Esophagus muscularis mucosa (tissue), 4 donors: ENCODE data around the gene STK35.

Source experiments
- EP300 ChIP-seq: sonication (generic); formaldehyde crosslinking; IDR thresholded peaks from one replicate; pipeline ENCODE4 v1.6.1; 2017; ENCODE audit warnings: antibody characterized with exemption
- POLR2AphosphoS5 ChIP-seq, 2 donors: sonication (generic); formaldehyde crosslinking; IDR thresholded peaks; one replicate each; pipeline ENCODE4 v1.6.1; 2017; ENCODE audit warnings: antibody characterized with exemption in 2 of 2
- TF ChIP-seq, protein P1 (sequence below), 3 experiments: fragments of 200-600 bp in 2 of 3; fragments of 450-650 bp in 1 of 3; sonication (generic) in 2 of 3; IDR thresholded peaks; one replicate each; pipeline ENCODE4 v1.5.1; 2017 to 2019; ENCODE audit warnings: antibody characterized with exemption in 3 of 3, mild to moderate bottlenecking in 2 of 3, moderate library complexity in 1 of 3

DNA sequence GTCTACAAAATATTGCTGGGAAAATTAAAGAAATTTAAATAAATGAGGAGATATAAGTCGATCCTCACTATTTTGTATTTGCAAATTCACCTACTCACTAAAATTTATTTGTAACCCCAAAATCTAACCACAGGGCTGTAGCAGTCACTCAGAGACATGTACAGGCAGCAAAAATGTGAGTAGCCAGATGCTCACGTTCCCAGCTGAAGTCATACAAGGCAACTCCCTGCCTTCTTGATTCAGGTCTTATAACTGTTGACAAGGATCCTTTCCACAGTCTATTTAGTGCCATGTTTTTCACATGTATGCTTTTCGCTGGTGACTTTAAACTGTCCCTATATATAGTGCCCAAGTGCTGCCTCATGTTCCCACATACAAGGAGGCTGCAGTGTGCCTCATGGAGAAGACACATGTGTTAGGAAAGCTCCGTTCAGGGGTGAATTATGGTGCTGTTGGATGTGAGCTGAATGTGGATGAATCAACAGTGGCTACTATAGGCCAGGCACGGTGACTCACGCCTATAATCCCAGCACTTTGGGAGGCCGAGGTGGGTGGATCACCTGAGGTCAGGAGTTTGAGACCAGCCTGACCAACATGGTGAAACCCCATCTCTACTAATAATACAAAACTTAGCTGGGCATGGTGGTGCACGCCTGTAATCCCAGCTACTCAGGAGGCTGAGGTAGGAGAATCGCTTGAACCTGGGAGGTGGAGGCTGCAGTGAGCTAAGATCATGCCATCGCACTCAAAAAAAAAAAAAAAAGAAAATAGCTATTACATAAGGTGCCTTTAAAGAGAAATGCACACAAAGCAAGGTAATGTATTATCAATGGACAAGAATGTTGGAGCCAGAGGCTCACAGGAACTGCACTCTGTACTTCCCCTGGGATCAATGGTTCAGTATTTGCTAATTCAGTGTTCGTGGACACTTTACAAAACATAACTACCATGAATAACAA is 55.3 kb downstream of the STK35 start:
- TF ChIP-seq, protein P1, sequence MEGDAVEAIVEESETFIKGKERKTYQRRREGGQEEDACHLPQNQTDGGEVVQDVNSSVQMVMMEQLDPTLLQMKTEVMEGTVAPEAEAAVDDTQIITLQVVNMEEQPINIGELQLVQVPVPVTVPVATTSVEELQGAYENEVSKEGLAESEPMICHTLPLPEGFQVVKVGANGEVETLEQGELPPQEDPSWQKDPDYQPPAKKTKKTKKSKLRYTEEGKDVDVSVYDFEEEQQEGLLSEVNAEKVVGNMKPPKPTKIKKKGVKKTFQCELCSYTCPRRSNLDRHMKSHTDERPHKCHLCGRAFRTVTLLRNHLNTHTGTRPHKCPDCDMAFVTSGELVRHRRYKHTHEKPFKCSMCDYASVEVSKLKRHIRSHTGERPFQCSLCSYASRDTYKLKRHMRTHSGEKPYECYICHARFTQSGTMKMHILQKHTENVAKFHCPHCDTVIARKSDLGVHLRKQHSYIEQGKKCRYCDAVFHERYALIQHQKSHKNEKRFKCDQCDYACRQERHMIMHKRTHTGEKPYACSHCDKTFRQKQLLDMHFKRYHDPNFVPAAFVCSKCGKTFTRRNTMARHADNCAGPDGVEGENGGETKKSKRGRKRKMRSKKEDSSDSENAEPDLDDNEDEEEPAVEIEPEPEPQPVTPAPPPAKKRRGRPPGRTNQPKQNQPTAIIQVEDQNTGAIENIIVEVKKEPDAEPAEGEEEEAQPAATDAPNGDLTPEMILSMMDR (IDR thresholded peaks at IDR 0.05): no peak
- TF ChIP-seq POLR2AphosphoS5 (IDR thresholded peaks at IDR 0.05) (no peak), EP300 (no peak)
